ENCODE results near the gene NR5A2.
A peak's percentile ranks its signal among the peaks of the same experiment; 100 is the strongest.
"Not testable (repeated sequence)": the region's sequence is repeated elsewhere in the genome, so short reads cannot be mapped to it uniquely, and the experiment has no call there.

Gene NR5A2

GRCh38 chr1:200166411-200166810, 138.9 kb downstream of the NR5A2 start:
- DNase-seq, result no peak

GRCh38 chr1:200168926-200169325, 141.4 kb downstream of the NR5A2 start:
- DNase-seq, result no peak

- no peak for DNase-seq
These were observed 144.8 kb downstream of the NR5A2 start for GRCh38 chr1:200172311-200172710.

- DNase-seq, result no peak
These were observed 145.6 kb downstream of the NR5A2 start for GRCh38 chr1:200173097-200173618.

GRCh38 chr1:200174525-200175295, 147.2 kb downstream of the NR5A2 start:
- no peak for DNase-seq

- no peak for DNase-seq
These were observed 148.7 kb downstream of the NR5A2 start for GRCh38 chr1:200176181-200176580.

GRCh38 chr1:200176798-200177197, 149.3 kb downstream of the NR5A2 start:
- DNase-seq, result no peak

- no peak for DNase-seq
These were observed 150.8 kb downstream of the NR5A2 start for GRCh38 chr1:200178340-200178739.

- DNase-seq, result no peak
These were observed 151.7 kb downstream of the NR5A2 start for GRCh38 chr1:200179126-200179780.

GRCh38 chr1:200179781-200180160, 152.3 kb downstream of the NR5A2 start:
- DNase-seq, result no peak

GRCh38 chr1:200180821-200181220, 153.3 kb downstream of the NR5A2 start:
- no peak for DNase-seq

- DNase-seq, result no peak
These were observed 154.4 kb downstream of the NR5A2 start for GRCh38 chr1:200181861-200182260.

GRCh38 chr1:200182701-200183100, 155.2 kb downstream of the NR5A2 start:
- DNase-seq, result no peak

GRCh38 chr1:200183637-200184036, 156.1 kb downstream of the NR5A2 start:
- no peak for DNase-seq

- DNase-seq, result peak; percentile 31 to 40
These were observed 156.7 kb downstream of the NR5A2 start for GRCh38 chr1:200184196-200184595.

GRCh38 chr1:200185191-200185590, 157.7 kb downstream of the NR5A2 start:
- DNase-seq, result not testable (repeated sequence)

GRCh38 chr1:200187332-200187731, 159.8 kb downstream of the NR5A2 start:
- DNase-seq, result not testable (repeated sequence)

GRCh38 chr1:200191993-200192392, 164.5 kb downstream of the NR5A2 start:
- DNase-seq, result no peak

- no peak for DNase-seq
These were observed 167.0 kb downstream of the NR5A2 start for GRCh38 chr1:200194477-200194876.

GRCh38 chr1:200198236-200198635, 170.7 kb downstream of the NR5A2 start:
- peak in 1 of 2 experiments; percentile 28 for DNase-seq

- DNase-seq, result no peak
These were observed 177.9 kb downstream of the NR5A2 start for GRCh38 chr1:200205216-200205995.

GRCh38 chr1:200206340-200206739, 178.8 kb downstream of the NR5A2 start:
- DNase-seq, result no peak

GRCh38 chr1:200206761-200207160, 179.3 kb downstream of the NR5A2 start:
- no peak for DNase-seq

Measured in NCI-H187 (cell line).